ENCODE data around the gene TOX3. TPM values are rescaled to one million over a fixed set of nuclear protein-coding genes. Genes with fewer than 3 reads are reported as not detected.
A peak's percentile ranks its signal among the peaks of the same experiment; 100 is the strongest.

TOX3 gene
- total and polyA plus RNA-seq, 2 of the 13 experiments (the other 11 are each of a cell fraction or from before 2014, with no cell fraction given), result 14.5 to 98.6 TPM

- TF ChIP-seq CHCHD3 (CRISPR knock-in tag; IDR thresholded peaks at IDR 0.05), result no peak
- TF ChIP-seq GMEB1 (CRISPR knock-in tag; IDR thresholded peaks at IDR 0.05; ENCODE audit: borderline replicate concordance), result peak; percentile 42; the same call in 1 of the 2 replicates
- TF ChIP-seq, protein P1, sequence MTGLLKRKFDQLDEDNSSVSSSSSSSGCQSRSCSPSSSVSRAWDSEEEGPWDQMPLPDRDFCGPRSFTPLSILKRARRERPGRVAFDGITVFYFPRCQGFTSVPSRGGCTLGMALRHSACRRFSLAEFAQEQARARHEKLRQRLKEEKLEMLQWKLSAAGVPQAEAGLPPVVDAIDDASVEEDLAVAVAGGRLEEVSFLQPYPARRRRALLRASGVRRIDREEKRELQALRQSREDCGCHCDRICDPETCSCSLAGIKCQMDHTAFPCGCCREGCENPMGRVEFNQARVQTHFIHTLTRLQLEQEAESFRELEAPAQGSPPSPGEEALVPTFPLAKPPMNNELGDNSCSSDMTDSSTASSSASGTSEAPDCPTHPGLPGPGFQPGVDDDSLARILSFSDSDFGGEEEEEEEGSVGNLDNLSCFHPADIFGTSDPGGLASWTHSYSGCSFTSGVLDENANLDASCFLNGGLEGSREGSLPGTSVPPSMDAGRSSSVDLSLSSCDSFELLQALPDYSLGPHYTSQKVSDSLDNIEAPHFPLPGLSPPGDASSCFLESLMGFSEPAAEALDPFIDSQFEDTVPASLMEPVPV (CRISPR knock-in tag; IDR thresholded peaks at IDR 0.05), result no peak
- TF ChIP-seq, protein P2, sequence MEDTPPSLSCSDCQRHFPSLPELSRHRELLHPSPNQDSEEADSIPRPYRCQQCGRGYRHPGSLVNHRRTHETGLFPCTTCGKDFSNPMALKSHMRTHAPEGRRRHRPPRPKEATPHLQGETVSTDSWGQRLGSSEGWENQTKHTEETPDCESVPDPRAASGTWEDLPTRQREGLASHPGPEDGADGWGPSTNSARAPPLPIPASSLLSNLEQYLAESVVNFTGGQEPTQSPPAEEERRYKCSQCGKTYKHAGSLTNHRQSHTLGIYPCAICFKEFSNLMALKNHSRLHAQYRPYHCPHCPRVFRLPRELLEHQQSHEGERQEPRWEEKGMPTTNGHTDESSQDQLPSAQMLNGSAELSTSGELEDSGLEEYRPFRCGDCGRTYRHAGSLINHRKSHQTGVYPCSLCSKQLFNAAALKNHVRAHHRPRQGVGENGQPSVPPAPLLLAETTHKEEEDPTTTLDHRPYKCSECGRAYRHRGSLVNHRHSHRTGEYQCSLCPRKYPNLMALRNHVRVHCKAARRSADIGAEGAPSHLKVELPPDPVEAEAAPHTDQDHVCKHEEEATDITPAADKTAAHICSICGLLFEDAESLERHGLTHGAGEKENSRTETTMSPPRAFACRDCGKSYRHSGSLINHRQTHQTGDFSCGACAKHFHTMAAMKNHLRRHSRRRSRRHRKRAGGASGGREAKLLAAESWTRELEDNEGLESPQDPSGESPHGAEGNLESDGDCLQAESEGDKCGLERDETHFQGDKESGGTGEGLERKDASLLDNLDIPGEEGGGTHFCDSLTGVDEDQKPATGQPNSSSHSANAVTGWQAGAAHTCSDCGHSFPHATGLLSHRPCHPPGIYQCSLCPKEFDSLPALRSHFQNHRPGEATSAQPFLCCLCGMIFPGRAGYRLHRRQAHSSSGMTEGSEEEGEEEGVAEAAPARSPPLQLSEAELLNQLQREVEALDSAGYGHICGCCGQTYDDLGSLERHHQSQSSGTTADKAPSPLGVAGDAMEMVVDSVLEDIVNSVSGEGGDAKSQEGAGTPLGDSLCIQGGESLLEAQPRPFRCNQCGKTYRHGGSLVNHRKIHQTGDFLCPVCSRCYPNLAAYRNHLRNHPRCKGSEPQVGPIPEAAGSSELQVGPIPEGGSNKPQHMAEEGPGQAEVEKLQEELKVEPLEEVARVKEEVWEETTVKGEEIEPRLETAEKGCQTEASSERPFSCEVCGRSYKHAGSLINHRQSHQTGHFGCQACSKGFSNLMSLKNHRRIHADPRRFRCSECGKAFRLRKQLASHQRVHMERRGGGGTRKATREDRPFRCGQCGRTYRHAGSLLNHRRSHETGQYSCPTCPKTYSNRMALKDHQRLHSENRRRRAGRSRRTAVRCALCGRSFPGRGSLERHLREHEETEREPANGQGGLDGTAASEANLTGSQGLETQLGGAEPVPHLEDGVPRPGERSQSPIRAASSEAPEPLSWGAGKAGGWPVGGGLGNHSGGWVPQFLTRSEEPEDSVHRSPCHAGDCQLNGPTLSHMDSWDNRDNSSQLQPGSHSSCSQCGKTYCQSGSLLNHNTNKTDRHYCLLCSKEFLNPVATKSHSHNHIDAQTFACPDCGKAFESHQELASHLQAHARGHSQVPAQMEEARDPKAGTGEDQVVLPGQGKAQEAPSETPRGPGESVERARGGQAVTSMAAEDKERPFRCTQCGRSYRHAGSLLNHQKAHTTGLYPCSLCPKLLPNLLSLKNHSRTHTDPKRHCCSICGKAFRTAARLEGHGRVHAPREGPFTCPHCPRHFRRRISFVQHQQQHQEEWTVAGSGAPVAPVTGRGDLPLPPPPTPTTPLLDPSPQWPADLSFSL (CRISPR knock-in tag; IDR thresholded peaks at IDR 0.05), result peak; percentile 100
- TF ChIP-seq ZNF614 (CRISPR knock-in tag; IDR thresholded peaks at IDR 0.05; ENCODE audit: borderline replicate concordance), result peak; percentile 85
- 0 out of 2 replicates have a peak, but pooled peaks have one; percentile 26 for TF ChIP-seq POGK (CRISPR knock-in tag; conservative IDR thresholded peaks at IDR 0.05)
- TF ChIP-seq SAP130 (CRISPR knock-in tag; IDR thresholded peaks at IDR 0.05; ENCODE audit: low read depth), result peak; percentile 86
- TF ChIP-seq TCF12 (IDR thresholded peaks at IDR 0.05), result no peak
- peak; percentile 94 for TF ChIP-seq TCF12 (CRISPR knock-in tag; IDR thresholded peaks at IDR 0.05)
- TF ChIP-seq ZNF414 (CRISPR knock-in tag; IDR thresholded peaks at IDR 0.05), result peak; percentile 88; the same call in 1 of the 2 replicates
- TF ChIP-seq PLSCR1 (CRISPR knock-in tag; IDR thresholded peaks at IDR 0.05; ENCODE audit: borderline replicate concordance), result no peak
- TF ChIP-seq EZH2 (conservative IDR thresholded peaks at IDR 0.05; ENCODE audit: low read depth, low read length), result no peak
- peak; percentile 53 for TF ChIP-seq ZNF543 (CRISPR knock-in tag; IDR thresholded peaks at IDR 0.05)
- peak; percentile 45; the same call in 1 of the 2 replicates for TF ChIP-seq IRF2 (CRISPR knock-in tag; IDR thresholded peaks at IDR 0.05)
- TF ChIP-seq ZKSCAN8 (CRISPR knock-in tag; IDR thresholded peaks at IDR 0.05; ENCODE audit: borderline replicate concordance), result peak; percentile 51; the same call in 1 of the 2 replicates
Measured at GRCh38 chr16:52408191-52408845, 138.6 kb downstream of the TOX3 start (continued).
